HepG2 (cell line): ENCODE measurements around the gene S100A4. TPM values are rescaled to one million over a fixed set of nuclear protein-coding genes. Genes with fewer than 3 reads are reported as not detected.

Experiments used
- HNF1A ChIP-seq, 2 experiments: sonication (generic) in 1 of 2; formaldehyde crosslinking in 1 of 2; IDR thresholded peaks; 2 replicates each; pipeline versions ENCODE4 v1.4.0 to v1.6.1; 2016 to 2020; ENCODE audit warnings: borderline replicate concordance in 1 of 2, low read depth in 1 of 2, mild to moderate bottlenecking in 1 of 2, missing genetic modification reagents in 1 of 2
- HNRNPL ChIP-seq: fragments of 200-400 bp; formaldehyde crosslinking; IDR thresholded peaks from 2 replicates; pipeline ENCODE4 v1.6.1; 2017; ENCODE audit warnings: mild to moderate bottlenecking, low read depth, low read length
- HOXD1 ChIP-seq: sonication (generic); formaldehyde crosslinking; IDR thresholded peaks from 2 replicates; pipeline ENCODE4 v1.5.0; 2020; ENCODE audit warnings: missing genetic modification reagents
- LCORL ChIP-seq, 2 experiments: fragments of 450-650 bp in 1 of 2; sonication (generic) in 1 of 2; formaldehyde crosslinking in 1 of 2; IDR thresholded peaks; 2 replicates each; pipeline versions ENCODE4 v1.5.0 to v1.6.1; 2017 to 2020; ENCODE audit warnings: antibody characterized with exemption in 1 of 2, missing genetic modification reagents in 1 of 2
- TCF7L2 ChIP-seq: IDR thresholded peaks from 2 replicates; pipeline ENCODE4 v1.6.1; 2011; ENCODE audit warnings: mild to moderate bottlenecking, low read depth, low read length, moderate library complexity
- ZBED4 ChIP-seq: sonication (generic); formaldehyde crosslinking; IDR thresholded peaks from 2 replicates; pipeline ENCODE4 v1.4.0; 2020; ENCODE audit warnings: missing genetic modification reagents, borderline replicate concordance
- ZBTB43 ChIP-seq: sonication (generic); formaldehyde crosslinking; conservative IDR thresholded peaks from 2 replicates; pipeline ENCODE4 v1.4.0; 2020; ENCODE audit warnings: missing genetic modification reagents
- ZNF367 ChIP-seq: sonication (generic); formaldehyde crosslinking; IDR thresholded peaks from 2 replicates; pipeline ENCODE4 v1.4.0; 2020; ENCODE audit warnings: missing genetic modification reagents, borderline replicate concordance
- ZNF446 ChIP-seq: sonication (generic); formaldehyde crosslinking; IDR thresholded peaks from 2 replicates; pipeline ENCODE4 v1.5.0; 2020; ENCODE audit warnings: mild to moderate bottlenecking, missing genetic modification reagents
- ZNF556 ChIP-seq: sonication (generic); formaldehyde crosslinking; IDR thresholded peaks from 2 replicates; pipeline ENCODE4 v1.4.0; 2020; ENCODE audit warnings: mild to moderate bottlenecking, missing genetic modification reagents, borderline replicate concordance
- polyA plus RNA-seq, 8 experiments: library from polyadenylated mRNA; depleted of rRNA in 3 of 8; stranded (reverse) in 7 of 8; unstranded in 1 of 8; fragments of >200 nt; fragmentation: Illumina TruSeq in 4 of 8; extraction: Trizol in 4 of 8; gene quantifications; 2 replicates each; pipeline versions ENCODE4 v1.2.1 to v1.2.3, GENCODE V29; 2011 to 2016; ENCODE audit warnings: low read depth in 4 of 8, missing spikeins in 1 of 8, mixed read lengths in 1 of 8; ENCODE audit not compliant: insufficient read depth in 1 of 8
- total RNA-seq, 5 experiments: library from RNA; depleted of rRNA; stranded (reverse); fragments of >200 nt; fragmentation: Illumina TruSeq; extraction: Trizol; gene quantifications; 2 replicates each; pipeline ENCODE4 v1.2.3, GENCODE V29; 2016; ENCODE audit warnings: low read depth in 1 of 5
- TF ChIP-seq, protein P1 (sequence below): sonication (generic); formaldehyde crosslinking; IDR thresholded peaks from 2 replicates; pipeline ENCODE4 v1.5.0; 2020; ENCODE audit warnings: missing genetic modification reagents, mild to moderate bottlenecking, borderline replicate concordance
- TF ChIP-seq, protein P2 (sequence below): sonication (generic); formaldehyde crosslinking; IDR thresholded peaks from 2 replicates; pipeline ENCODE4 v1.4.0; 2020; ENCODE audit warnings: missing genetic modification reagents, borderline replicate concordance

S100A4 gene
- total and polyA plus RNA-seq, 2 of the 13 experiments (the other 11 are each of a cell fraction or from before 2014, with no cell fraction given): 12.9 to 20.2 TPM

DNA sequence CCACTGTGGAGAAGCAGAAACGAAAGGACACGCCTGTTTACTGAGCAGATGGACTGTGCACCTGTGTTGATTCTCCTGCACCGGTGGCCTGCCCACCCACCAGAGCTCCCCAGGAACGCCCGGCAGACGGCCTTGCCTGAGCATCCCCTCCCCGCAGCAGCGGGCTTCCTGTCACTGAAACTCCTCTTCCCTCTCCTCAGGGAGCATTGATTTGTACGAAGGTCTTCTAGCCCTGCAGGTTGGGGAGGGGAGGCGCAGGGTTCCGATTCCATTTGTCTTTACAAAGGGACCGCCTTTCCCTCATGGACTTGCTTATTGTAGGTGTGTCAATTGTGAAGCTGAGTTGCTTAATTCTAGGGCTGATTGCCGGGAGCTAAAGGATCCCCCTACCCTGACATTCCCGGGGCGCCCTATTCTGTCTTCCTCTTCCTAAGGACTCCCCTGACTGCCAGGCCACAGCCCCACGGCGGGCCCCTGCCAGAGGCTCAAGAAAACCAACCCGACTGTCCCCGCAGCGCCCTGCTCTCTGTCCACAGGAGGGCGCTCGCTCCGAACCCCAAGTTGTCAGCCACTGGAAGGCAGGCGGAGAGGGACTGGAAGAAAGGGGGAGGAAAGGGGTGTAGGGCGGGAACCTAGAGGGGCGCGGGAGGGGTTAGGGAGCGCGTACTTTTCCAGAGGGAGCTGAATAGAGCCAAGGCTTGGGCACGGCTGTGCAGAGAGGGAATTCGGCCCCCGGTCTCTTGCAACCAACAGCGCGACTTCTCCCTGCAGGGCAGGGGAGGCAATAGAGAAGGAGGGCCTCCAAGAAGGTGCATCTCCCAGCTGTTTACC is 12.6 kb downstream of the S100A4 start (continued):
- TF ChIP-seq, protein P1, sequence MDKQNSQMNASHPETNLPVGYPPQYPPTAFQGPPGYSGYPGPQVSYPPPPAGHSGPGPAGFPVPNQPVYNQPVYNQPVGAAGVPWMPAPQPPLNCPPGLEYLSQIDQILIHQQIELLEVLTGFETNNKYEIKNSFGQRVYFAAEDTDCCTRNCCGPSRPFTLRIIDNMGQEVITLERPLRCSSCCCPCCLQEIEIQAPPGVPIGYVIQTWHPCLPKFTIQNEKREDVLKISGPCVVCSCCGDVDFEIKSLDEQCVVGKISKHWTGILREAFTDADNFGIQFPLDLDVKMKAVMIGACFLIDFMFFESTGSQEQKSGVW: no peak
- TF ChIP-seq ZNF556 (CRISPR knock-in tag) (no peak), LCORL (IDR thresholded peaks at IDR 0.05) (no peak), LCORL (CRISPR knock-in tag; IDR thresholded peaks at IDR 0.05) (peak; percentile 50), ZBED4 (no peak), ZNF446 (no peak), ZBTB43 (CRISPR knock-in tag) (no peak), ZNF367 (CRISPR knock-in tag) (no peak), TCF7L2 (no peak), HNF1A (IDR thresholded peaks at IDR 0.05; ENCODE audit: low read depth) (no peak), HNF1A (CRISPR knock-in tag; IDR thresholded peaks at IDR 0.05; ENCODE audit: borderline replicate concordance) (peak; percentile 4; the same call in 1 of the 2 replicates), HOXD1 (CRISPR knock-in tag) (no peak), HNRNPL (0 out of 2 replicates have a peak, but pooled peaks have one; percentile 64)
- TF ChIP-seq, protein P2, sequence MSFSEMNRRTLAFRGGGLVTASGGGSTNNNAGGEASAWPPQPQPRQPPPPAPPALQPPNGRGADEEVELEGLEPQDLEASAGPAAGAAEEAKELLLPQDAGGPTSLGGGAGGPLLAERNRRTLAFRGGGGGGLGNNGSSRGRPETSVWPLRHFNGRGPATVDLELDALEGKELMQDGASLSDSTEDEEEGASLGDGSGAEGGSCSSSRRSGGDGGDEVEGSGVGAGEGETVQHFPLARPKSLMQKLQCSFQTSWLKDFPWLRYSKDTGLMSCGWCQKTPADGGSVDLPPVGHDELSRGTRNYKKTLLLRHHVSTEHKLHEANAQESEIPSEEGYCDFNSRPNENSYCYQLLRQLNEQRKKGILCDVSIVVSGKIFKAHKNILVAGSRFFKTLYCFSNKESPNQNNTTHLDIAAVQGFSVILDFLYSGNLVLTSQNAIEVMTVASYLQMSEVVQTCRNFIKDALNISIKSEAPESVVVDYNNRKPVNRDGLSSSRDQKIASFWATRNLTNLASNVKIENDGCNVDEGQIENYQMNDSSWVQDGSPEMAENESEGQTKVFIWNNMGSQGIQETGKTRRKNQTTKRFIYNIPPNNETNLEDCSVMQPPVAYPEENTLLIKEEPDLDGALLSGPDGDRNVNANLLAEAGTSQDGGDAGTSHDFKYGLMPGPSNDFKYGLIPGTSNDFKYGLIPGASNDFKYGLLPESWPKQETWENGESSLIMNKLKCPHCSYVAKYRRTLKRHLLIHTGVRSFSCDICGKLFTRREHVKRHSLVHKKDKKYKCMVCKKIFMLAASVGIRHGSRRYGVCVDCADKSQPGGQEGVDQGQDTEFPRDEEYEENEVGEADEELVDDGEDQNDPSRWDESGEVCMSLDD (CRISPR knock-in tag): peak; percentile 97
